NCI-H1092 treated with DMSO at 0.1 percent for 48 hours (cell line): ENCODE results near the gene CYB5RL.
"Not testable (repeated sequence)": the region's sequence is repeated elsewhere in the genome, so short reads cannot be mapped to it uniquely, and the experiment has no call there.

ENCODE experiments used
- DNase-seq: peaks from one replicate; lab custom pipeline; 2025; lab: John Stamatoyannopoulos, UW

The CYB5RL gene, protein sequence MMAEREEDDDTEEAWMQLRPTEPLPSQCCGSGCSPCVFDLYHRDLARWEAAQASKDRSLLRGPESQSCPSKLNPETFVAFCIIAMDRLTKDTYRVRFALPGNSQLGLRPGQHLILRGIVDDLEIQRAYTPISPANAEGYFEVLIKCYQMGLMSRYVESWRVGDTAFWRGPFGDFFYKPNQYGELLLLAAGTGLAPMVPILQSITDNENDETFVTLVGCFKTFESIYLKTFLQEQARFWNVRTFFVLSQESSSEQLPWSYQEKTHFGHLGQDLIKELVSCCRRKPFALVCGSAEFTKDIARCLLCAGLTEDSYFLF

DNA sequence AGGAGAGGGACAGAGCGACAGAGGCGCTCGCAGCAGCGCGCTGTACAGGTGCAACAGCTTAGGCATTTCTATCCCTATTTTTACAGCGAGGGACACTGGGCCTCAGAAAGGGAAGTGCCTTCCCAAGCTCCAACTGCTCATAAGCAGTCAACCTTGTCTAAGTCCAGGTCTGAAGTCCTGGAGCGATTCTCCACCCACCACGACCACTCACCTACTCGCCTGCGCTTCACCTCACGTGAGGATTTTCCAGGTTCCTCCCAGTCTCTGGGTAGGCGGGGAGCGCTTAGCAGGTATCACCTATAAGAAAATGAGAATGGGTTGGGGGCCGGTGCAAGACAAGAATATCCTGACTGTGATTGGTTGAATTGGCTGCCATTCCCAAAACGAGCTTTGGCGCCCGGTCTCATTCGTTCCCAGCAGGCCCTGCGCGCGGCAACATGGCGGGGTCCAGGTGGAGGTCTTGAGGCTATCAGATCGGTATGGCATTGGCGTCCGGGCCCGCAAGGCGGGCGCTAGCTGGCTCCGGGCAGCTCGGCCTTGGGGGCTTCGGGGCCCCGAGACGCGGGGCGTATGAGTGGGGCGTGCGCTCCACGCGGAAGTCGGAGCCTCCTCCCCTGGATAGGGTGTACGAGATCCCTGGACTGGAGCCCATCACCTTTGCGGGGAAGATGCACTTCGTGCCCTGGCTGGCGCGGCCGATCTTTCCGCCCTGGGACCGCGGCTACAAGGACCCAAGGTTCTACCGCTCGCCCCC, at the start of gene CYB5RL, which contains the start of gene MRPL37:
CYB5RL (minus strand) TSS at position 266 of the 754 bp plus-strand sequence. CDS start 4,414 bp downstream, outside the sequence.
MRPL37 (plus strand) TSS at position 403 of the 754 bp plus-strand sequence; CDS start at position 480, 77 bp downstream.
- peak; percentile 96 for DNase-seq

DNA sequence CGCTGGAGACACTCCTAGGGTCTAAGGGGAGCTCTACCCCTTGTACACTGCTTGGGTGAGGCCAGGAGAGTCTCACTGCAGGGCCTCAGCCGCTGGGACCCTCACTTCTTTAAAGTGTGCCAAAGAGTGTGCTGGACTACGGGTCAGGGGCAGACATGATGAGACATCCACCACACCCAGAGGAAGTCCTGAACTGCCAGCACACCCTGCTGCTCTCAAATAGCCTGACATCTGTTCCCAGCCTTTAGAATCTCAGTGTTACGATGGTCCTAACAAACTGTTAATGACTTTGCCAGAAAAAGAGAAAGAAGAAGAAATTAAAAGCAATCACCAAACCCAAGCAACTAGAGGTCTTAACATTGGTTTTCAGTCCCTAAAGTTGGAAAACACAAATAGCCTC, 49.1 kb upstream of the CYB5RL start:
- no peak for DNase-seq

DNA sequence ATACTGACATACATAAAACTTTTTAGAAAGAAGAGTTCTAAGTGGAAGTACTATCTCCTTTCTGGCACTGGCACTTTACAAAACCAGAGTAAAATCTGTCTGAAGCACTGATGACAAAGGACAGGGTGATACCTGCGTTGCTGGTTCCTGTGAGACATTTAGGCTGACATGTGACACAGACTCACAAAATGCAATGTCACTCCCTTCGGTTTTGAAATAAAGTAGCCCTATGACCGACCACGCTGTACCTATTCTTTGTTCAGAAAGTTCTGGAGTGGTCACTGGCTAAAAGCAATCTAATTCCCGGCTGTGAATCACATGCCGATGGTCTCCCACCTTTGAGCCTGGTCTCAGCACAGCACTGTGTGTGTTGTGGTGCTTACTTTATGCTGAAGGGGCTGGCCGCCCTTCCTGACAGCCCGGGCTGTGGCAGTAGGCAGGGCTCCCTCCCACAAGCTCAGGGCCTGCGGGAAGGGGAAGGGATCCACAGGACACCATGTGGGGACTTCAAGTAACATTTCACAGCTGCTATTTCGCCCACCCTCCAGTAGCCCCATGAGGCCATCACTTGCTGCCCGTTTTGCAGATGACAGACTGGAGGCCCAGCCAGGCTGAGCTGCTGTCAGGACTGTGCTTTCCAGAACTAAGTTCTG, 48.2 kb upstream of the CYB5RL start:
- DNase-seq: no peak

DNA sequence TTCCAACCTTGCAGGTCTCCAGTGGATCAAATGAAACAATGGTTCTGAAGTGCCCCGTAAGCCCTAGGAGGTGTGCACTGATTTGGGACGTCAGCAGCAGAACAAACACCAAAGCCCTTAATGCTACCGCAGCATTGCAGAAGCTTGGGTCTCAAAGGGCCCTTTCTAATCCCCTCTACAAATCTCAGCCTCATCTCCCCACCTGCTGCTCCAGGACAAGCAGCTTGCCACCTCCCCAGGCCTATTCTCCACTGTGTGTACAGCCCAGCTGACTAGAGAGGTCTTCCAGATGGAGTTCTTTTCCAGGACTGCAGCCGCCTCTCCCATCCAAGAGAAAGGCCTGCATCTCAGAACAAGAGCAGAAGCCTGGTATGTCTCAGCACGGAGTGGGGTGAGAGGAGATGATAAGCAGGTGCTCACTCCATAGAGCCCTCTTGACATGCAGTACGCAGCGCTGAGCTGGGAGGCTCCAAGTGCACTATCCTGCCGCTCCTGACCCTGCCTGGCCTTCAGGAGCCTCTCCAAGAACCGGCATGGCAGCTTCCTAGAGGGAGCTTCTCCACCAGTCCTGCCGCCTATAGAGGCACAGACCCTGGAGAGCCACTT, 46.4 kb upstream of the CYB5RL start:
- no peak for DNase-seq

DNA sequence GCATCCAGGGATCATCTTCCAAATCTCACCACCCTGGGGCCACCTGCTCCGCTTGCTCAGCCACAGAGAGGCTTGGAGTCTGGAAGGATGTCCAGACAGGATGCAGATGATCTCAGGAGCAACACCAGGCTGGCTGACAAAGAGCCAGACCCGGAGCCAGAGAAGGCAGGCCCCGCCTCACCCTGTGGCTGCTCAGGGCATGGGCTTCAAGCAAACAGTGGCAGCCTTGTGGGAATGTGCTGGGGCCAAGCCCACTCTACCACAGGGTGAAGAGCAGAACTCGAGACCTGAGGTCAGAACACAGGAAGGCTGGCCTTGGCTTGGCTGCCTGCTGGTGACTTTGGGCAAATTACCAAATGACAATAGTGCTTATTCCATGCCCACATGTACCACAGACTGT, 45.7 kb upstream of the CYB5RL start:
- no peak for DNase-seq

DNA sequence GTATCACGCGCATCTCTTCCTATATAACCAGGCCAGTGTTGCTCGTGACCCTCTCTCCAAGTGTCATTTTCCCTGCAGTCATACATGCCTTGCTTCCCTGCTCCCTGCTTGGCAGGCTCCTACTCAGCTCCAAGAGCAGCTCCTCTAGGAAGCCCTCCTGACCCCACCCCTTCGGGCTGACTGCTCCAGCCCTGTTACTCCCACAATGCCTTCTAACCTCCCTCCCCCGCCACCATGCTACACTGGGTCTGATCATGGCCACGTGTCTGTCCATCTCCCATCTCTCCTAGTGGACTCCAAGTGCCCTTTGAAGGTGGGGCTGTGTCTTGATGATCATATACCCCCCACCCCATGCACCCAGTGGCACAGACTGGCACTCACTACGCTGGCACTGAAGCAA, 44.8 kb upstream of the CYB5RL start:
- DNase-seq: no peak

DNA sequence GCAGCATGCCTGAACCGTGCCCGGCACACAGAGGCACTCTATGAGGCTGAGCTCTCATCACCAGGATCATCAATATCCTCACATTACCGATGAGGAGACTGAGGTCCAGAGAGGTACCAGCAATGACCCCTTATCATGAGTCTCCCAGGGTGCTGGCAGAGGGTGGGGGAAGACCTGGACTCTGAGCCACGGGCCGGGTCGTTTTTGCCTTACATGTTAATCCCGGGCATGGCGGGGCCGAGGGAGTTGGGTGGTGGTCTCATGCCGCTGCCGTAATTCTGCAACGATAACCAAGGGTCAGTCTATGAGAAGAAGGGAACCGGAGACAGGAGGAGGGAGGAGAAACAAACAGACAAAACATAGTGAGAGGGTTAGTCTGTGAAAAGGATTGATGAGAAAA, 43.2 kb upstream of the CYB5RL start:
- no peak for DNase-seq

DNA sequence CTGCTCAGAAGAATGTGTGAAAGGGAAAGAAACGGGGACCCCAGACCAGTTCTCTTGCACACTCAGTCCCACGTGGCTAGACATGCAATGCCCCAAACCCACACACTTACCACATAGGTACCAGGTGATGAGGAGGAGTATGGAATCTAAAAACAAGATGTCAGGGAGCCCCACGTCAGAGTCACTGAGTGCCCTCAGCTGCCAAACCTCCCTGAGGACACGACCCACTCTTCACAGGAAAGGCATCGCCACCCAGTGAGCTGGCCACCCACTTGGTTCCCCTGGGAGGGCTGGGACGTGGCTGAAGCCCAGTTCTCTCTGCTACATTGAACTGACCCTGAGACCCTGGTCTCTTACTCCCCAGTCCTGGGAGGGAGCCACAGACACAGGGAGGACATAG, 41.5 kb upstream of the CYB5RL start:
- DNase-seq: no peak

DNA sequence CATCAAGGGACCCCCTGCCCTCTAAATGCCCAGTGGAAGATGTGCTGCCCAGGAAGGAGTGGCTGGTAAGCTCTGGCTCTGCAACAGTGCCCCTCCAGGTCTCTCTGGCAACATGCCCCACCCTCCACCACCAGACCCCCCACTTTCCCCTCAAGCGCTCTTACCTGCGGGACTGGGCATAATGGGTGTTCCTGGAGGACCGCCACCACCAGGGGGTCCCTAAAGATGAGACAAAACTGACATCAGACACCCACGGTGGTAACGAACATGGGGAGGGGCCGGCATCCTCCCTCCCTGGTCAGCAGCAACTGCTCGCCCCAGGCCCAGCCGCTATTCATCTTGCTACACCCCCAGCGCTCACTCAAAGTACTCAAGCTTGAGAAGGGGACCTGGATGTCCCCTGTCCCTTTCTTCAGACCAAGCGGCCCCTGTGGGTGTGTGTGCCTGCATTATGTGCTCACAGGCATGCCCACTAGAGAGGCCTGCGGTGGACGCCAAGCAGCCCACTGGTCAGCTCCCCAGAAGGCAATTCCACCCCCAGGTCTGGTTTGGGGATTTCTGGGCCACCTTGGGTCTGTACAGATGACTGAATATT, 41.0 kb upstream of the CYB5RL start:
- no peak for DNase-seq

DNA sequence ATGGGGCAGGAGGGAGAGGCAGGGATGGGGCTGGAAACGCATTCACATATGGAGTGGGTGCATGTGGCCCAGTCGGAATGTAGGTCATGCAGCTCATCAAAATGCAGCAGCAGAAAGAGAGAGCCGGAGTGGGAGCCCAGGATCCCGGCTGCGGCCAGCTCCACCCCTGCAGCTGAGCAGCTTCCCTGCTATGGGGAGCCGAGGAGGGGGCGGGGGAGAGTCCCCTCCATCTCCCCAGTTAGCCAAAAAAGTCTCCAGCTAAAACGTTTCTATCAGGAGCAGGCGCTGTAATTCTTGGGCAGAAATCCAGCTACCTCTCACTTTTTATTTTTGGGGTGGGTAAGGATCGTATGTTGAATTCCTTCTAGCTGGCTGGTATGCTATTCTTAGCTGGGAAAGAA, 39.8 kb upstream of the CYB5RL start:
- no peak for DNase-seq

DNA sequence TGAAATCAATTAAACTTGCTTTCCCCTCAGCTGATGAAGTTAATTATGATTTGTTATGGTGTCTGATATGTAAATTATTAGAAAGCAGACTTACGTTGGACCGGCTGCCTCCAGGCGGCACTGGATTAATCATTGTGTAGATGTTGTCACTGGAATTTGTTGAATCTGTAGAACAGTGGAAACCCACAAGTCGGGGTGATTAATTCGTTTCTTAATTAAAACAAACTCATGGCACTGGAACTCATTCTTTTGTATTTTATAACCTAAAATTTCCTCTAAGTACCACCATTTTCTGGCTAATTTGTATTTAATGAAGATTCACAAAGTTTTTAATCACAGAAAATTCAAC, 39.2 kb upstream of the CYB5RL start:
- no peak for DNase-seq

DNA sequence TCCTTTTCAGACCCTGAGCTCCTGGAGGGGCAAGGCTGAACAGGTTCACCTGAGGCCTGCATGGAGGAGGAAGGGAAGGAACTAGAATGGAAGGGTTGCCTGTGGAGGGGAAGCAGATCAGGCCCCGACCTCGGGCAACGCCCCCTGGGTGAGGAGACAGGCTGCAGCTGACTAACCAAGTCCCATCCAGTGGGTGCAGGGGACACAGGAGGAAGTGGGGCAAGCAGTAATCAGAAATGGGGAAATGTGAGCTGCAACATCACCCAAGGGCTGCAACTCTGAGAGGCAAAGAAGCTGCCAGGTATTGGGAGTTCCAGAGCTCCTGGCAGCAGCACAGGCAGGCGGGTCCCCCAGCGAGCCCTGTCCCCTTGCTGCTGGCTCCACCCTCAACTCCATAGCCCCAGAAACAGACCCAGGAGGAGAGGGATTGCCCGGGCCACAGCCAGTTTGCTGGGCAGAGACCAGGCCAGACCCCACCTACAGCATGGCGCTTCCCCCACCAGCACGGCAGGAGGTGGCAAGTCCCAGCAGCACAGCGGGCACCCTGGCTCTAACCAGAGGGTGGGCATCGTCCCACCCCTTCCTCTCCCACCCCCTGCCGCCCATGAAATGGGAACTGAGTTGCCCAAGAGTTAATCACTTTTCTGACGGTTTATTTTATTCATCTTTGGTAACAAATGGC, 38.7 kb upstream of the CYB5RL start:
- no peak for DNase-seq

DNA sequence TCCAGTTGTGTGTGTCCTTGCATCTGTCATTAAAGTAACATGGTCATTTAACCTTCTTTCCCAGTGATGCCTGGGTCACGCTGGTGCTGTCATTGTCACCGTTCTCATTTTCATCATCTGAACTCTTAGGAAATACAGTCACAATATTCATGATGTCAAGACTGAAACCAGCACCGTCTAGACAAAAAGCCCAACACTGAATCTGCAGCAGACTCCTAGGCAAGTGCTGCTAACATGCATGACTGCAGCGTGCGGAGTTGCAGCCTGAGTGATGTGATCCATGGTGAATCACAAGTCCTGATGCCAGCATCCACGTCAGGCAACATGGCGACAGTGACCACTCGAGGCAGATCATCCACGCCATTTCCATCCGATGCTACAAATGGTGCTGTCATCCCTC, 37.8 kb upstream of the CYB5RL start:
- DNase-seq: no peak

DNA sequence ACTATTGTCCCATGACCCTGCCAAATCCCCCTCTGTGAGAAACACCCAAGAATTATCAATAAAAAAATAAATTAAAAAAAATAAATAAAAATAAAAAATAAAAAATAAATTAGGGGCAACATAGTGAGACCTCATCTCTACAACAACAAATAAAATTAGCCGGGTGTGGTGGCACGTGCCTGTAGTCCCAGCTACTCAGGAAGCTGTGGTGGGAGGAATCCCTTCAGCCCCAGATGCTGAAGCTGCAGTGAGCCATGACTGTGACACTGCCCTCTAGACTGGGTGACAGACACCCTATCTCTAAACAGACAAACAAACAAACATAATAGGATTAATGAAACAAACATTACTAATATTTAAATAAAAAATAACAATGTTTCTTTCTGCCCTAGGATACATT, 34.5 kb upstream of the CYB5RL start:
- DNase-seq: no peak

DNA sequence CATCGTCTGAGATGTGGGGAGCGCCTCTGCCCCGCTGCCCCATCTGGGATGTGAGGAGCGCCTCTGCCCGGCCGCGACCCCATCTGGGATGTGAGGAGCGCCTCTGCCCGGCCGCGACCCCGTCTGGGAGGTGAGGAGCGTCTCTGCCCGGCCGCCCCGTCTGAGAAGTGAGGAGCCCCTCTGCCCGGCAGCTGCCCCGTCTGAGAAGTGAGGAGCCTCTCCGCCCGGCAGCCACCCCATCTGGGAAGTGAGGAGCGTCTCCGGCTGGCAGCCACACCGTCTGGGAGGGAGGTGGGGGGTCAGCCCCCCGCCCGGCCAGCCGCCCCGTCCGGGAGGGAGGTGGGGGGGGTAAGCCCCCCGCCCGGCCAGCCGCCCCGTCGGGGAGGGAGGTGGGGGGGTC, 33.4 kb upstream of the CYB5RL start:
- DNase-seq: not testable (repeated sequence)

DNA sequence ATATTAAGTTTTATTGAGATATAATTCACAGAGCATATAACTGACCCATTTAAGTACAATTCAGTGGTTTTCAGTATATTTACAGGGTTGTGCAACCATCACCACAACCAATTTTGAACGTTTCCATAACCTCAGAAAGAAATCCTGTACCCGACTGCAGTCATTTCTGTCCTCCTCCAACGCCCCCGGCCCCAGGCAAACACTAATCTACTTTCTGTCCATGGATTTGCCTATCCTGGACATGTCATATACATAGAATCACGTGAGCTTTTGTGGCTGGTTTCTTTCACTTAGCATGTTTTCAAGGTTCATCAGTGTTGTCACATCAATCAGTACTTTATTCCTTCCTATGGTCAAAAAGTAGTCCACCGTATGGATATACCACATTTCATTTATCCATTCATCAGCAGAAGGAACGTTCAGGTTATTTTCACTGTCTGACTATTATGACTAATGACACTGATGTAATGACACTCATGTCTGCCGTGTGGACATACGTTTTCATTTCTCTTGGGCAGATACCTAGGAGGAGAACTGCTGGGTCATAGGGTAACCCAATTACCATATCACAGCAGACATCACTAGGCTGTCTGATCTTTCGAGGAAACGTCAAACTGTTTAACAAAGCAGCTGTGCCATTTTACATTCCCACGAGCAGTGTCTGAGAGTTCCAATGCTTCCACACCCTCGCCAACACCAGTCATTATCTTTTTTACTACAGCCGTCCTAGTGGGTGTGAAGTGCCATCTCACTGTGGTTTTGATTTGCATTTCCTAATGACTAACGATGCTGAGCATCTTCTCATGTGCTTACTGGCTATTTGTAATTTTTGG, 30.9 kb upstream of the CYB5RL start:
- no peak for DNase-seq

DNA sequence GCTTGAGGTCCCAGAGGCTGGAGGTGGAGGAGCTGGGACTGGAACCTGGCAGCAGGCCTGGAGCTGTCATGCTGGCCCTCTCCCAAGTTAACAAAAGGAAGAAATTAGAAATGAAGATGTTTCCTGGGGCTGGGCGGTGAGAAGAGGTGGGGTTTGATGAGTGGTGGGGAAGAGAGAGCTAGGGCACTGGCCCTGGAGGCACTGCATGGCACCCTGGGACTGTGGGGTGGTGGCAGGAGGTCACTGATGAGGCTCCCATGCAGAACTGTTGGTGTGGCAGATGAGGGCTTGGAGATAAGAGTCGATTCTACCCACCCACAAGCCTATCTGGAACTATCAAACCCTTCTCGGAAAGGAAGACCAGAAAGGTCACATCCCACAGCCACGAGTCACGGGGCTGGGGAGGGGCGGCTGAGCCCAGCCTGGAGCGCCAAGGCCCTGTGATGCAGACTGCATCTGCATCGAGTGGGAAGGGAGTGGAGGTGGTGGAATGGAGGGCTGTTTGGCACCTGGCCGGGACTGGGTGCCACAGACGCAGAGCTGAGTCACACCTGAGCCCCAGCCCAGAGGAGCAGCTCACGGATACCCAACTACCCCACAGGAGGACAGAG, 29.6 kb upstream of the CYB5RL start:
- no peak for DNase-seq

DNA sequence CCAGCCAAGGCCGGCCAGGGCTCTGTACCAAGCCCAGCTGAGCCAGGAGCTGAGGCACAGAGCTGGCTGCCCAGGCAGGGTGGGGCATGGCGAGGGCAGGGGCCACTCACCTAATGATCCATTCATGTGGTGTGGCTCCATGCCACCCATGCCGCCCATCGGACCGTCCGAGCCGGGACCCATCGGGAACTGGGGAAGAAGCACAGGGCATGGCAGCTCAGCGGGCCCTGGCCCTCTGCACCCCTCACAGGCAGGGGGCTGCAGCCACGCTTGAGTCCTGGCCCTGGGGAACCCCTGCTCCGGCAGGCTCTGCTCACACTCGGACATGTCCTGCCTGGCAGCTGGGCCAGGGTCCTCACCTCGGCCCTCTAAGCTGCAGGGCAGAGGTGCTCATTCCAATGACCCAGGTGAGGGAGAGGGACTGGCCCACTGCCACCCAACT, 28.8 kb upstream of the CYB5RL start:
- DNase-seq: no peak

DNA sequence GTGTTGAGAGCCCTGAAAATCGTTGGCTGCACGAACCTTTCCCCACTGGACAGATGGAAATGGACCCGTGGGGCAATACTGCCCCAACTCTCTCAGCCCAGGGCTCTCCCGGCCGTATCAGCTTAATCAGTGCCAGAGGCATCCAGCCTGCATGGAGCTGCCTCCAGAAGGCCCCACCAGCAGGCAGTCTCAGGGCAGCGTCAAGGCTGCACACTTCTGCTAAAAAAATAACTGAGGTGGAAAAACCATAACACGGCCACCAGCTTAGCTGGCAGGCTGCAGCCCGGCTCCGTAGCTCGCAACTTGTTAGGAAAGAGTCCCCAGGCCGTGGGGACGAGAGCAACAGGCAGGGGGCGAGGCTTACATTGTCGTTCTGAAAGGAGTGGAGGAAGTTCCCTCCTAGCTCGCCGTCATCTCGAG, 28.1 kb upstream of the CYB5RL start:
- DNase-seq: no peak

DNA sequence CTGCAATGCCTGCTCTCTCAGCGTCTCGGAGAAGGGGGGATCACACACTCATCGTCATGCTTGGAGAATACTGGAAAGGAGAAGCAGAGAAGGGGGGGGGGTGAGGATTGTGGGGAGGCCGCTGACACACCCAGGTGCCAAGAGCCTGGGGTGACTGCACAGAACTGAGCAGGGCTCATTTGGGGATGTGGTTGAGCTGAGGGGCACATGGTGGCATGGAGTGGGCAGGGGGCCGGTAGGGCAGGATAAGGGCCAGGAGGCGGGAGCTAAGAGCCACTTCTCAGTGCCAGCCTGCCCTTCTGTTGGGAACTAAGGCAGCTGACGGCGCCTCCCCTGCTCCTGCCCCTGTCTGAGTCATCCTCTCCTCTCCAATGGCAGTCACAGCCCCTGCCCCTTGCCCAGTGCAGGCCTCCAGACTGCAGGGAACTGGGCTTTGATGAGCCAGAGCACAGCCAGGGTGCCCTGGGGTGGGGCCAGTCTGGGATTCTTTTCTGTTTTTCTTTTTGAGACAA, 27.3 kb upstream of the CYB5RL start:
- no peak for DNase-seq
